OCI-LY1 (cell line): Measurements from ENCODE around the gene GCN1.
"Not testable (repeated sequence)": the region's sequence is repeated elsewhere in the genome, so short reads cannot be mapped to it uniquely, and the experiment has no call there.

Experiments
- H2AFZ ChIP-seq: fragments of 200-600 bp; sonication (generic), shearing (Covaris generic); 2 replicates; pipeline ENCODE4 v1.6.0; 2014; ENCODE audit warnings: antibody characterized with exemption, mild to moderate bottlenecking, low read length
- H3F3A ChIP-seq: fragments of 200-600 bp; sonication (generic), shearing (Covaris generic); 2 replicates; pipeline ENCODE4 v1.6.0; 2014; ENCODE audit warnings: mild to moderate bottlenecking, antibody characterized with exemption, low read length, moderate library complexity; ENCODE audit not compliant: insufficient read depth
- H3K27ac ChIP-seq: fragments of 200-600 bp; sonication (generic); 2 replicates; pipeline ENCODE4 v1.5.1; 2014; ENCODE audit warnings: low read length, mixed run types, mild to moderate bottlenecking, low read depth; ENCODE audit not compliant: poor library complexity, severe bottlenecking
- H3K27me3 ChIP-seq: fragments of 200-600 bp; sonication (generic); 2 replicates; pipeline ENCODE4 v1.6.0; 2014; ENCODE audit warnings: antibody characterized with exemption, mild to moderate bottlenecking, low read length, moderate library complexity; ENCODE audit not compliant: insufficient read depth
- H3K36me3 ChIP-seq: fragments of 200-600 bp; sonication (generic); 2 replicates; pipeline ENCODE4 v1.6.1; 2014; ENCODE audit warnings: mild to moderate bottlenecking, antibody characterized with exemption, low read length, moderate library complexity, mixed read lengths; ENCODE audit not compliant: insufficient read depth
- H3K4me1 ChIP-seq: fragments of 200-600 bp; sonication (generic); 2 replicates; pipeline ENCODE4 v1.5.1; 2014; ENCODE audit warnings: mild to moderate bottlenecking, low read length, moderate library complexity; ENCODE audit not compliant: insufficient read depth, severe bottlenecking
- H3K4me2 ChIP-seq: fragments of 200-600 bp; sonication (generic), shearing (Covaris generic); 2 replicates; pipeline ENCODE4 v1.6.1; 2014; ENCODE audit warnings: low read length
- H3K4me3 ChIP-seq: fragments of 200-600 bp; sonication (generic); 2 replicates; pipeline ENCODE4 v1.5.1; 2014; ENCODE audit warnings: low read length, low read depth, mild to moderate bottlenecking, mixed read lengths; ENCODE audit not compliant: poor library complexity, severe bottlenecking
- H3K79me2 ChIP-seq: fragments of 200-600 bp; shearing (Covaris generic); 2 replicates; pipeline ENCODE4 v1.6.1; 2016; ENCODE audit warnings: mixed run types, low read length, mixed read lengths; ENCODE audit not compliant: insufficient read depth
- H3K9ac ChIP-seq: fragments of 200-600 bp; sonication (generic), shearing (Covaris generic); 2 replicates; pipeline ENCODE4 v1.6.1; 2014; ENCODE audit warnings: mild to moderate bottlenecking, low read length, mixed read lengths
- H3K9me2 ChIP-seq: fragments of 200-600 bp; sonication (generic), shearing (Covaris generic); 2 replicates; pipeline ENCODE4 v1.6.1; 2014; ENCODE audit warnings: low read depth, mild to moderate bottlenecking, low read length, mixed read lengths
- H3K9me3 ChIP-seq: fragments of 200-600 bp; shearing (Covaris generic); 2 replicates; pipeline ENCODE4 v1.6.1; 2014; ENCODE audit warnings: low read length, mixed read lengths
- H4K20me1 ChIP-seq: fragments of 200-600 bp; sonication (generic), shearing (Covaris generic); 2 replicates; pipeline ENCODE4 v1.6.0; 2016; ENCODE audit warnings: mild to moderate bottlenecking, low read length; ENCODE audit not compliant: insufficient read depth
- CTCF ChIP-seq: fragments of 200-600 bp; sonication (generic), shearing (Covaris generic); IDR thresholded peaks from 2 replicates; pipeline ENCODE4 v1.5.1; 2017; ENCODE audit warnings: mild to moderate bottlenecking, antibody characterized with exemption, low read length, moderate library complexity, mixed read lengths
- EZH2 ChIP-seq: fragments of 200-600 bp; sonication (generic), shearing (Covaris generic); IDR thresholded peaks from 2 replicates; pipeline ENCODE4 v1.8.0; 2017; ENCODE audit warnings: borderline replicate concordance, mixed run types, mild to moderate bottlenecking, antibody characterized with exemption, low read length, moderate library complexity, mixed read lengths

Gene GCN1

DNA sequence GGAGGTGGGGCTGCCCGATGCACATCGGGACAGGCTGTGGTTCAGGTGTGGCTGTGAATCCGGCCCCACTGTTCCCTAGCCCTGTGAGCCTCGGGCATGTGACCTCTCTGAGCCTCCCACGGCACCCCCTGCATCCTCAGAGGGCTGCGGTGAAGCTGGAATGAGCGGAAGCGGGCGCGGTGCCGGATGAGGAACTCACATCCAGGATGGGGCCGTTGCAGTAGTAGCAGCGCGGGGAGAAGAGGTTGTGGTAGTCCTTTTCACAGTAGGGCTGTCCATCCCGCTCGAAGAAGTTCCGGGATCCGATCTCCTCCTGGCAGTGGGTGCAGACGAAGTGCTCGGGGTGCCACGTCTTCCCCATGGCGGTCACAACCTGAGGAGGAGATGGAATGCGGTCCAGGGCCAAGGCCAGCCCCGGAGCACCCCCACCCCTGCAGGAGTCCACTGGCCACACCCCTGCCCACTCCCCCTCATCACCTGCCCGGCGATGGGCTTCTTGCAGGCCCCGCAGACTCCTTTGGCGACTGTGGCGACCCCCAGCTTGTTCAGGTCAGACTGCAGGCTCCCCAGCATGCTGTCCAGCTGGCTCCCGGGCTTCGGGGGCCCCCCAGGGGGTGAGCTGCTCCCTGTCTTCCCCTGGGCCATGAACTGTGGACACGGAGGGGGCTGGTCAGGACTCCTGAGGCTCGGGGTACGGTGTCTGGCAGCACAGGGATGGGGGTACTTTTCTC, 20.3 kb upstream of the GCN1 start:
- TF ChIP-seq EZH2 (no peak), CTCF (no peak)
- no peaks in the 10 kb centered on the region for H3K4me1 ChIP-seq
- H3K27ac ChIP-seq, result no peak overlapping the region
- H3K9ac ChIP-seq, result no peak overlapping the region
- H2AFZ ChIP-seq, result no peak overlapping the region
- no peaks in the 10 kb centered on the region for H4K20me1 ChIP-seq
- no peak overlapping the region for H3K4me3 ChIP-seq
- no peaks in the 10 kb centered on the region for H3K9me2 ChIP-seq
- no peaks in the 10 kb centered on the region for H3F3A ChIP-seq
- H3K4me2 ChIP-seq, result no peak overlapping the region
- no peaks in the 10 kb centered on the region for H3K9me3 ChIP-seq
- no peaks in the 10 kb centered on the region for H3K79me2 ChIP-seq
- peaks cover 14% of the 10 kb centered on the region; the same call in 1 of the 2 replicates for H3K36me3 ChIP-seq
- no peaks in the 10 kb centered on the region; the same call in 1 of the 2 replicates for H3K27me3 ChIP-seq

GRCh38 chr12:120213758-120214157, 19.2 kb upstream of the GCN1 start:
- Histone ChIP-seq H3K9me3 (no peaks in the 10 kb centered on the region), H3K4me2 (no peak overlapping the region), H3F3A (no peaks in the 10 kb centered on the region), H3K27ac (no peak overlapping the region), H3K27me3 (no peaks in the 10 kb centered on the region; the same call in 1 of the 2 replicates), H2AFZ (no peak overlapping the region), H3K36me3 (peaks cover 16% of the 10 kb centered on the region; the same call in 1 of the 2 replicates), H3K4me1 (no peaks in the 10 kb centered on the region), H3K4me3 (no peak overlapping the region), H3K79me2 (no peaks in the 10 kb centered on the region), H3K9me2 (no peaks in the 10 kb centered on the region), H3K9ac (no peak overlapping the region), H4K20me1 (no peaks in the 10 kb centered on the region)
- TF ChIP-seq EZH2 (no peak), CTCF (no peak)

DNA sequence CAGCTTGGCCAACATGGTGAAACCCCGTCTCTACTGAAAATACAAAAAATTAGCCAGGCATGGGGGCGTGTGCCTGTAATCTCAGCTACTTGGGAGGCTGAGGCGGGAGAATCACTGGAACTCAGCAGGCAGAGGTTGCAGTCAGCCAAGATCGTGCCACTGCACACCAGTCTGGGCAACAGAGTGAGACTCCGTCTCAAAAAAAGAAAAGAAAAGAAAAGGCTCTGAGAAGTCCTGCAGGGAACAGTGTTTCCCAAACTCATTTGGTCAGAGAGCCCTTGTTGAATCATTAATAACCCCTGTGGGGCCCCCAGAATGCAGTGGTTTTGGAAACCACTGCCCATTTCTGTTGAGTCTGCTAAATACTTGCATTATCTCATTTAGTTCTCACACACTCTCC, 18.7 kb upstream of the GCN1 start:
- H3K27me3 ChIP-seq, H3F3A ChIP-seq, H2AFZ ChIP-seq, H3K9ac ChIP-seq, H3K79me2 ChIP-seq, H3K27ac ChIP-seq, H3K9me2 ChIP-seq, H3K4me1 ChIP-seq, H3K9me3 ChIP-seq, H3K4me2 ChIP-seq, H3K4me3 ChIP-seq, H4K20me1 ChIP-seq: not testable (repeated sequence)
- peaks cover 16% of the 10 kb centered on the region; the same call in 1 of the 2 replicates for H3K36me3 ChIP-seq

GRCh38 chr12:120212301-120212700, 17.8 kb upstream of the GCN1 start:
- Histone ChIP-seq H3K27ac (no peak overlapping the region), H3K4me2 (no peak overlapping the region), H3K36me3 (peaks cover 22% of the 10 kb centered on the region; the same call in 1 of the 2 replicates)

More at GRCh38 chr12:120212301-120212700, 17.8 kb upstream of the GCN1 start:
- Histone ChIP-seq H4K20me1 (no peaks in the 10 kb centered on the region), H3K4me1 (no peaks in the 10 kb centered on the region), H3K9me2 (no peaks in the 10 kb centered on the region), H3K4me3 (no peak overlapping the region), H3K9me3 (no peaks in the 10 kb centered on the region), H2AFZ (no peak overlapping the region), H3K9ac (no peak overlapping the region), H3K79me2 (no peaks in the 10 kb centered on the region), H3K27me3 (no peaks in the 10 kb centered on the region; the same call in 1 of the 2 replicates), H3F3A (no peaks in the 10 kb centered on the region)
- TF ChIP-seq CTCF, result no peak
- TF ChIP-seq EZH2, result no peak
